MCF 10A (cell line): ENCODE data around the gene PUS1. TPM values are rescaled to one million over a fixed set of nuclear protein-coding genes. Genes with fewer than 3 reads are reported as not detected.

ENCODE experiments used
- BruUV-seq: library from RNA; stranded (reverse); fragments of 400-500 nt; replicated peaks from 2 replicates; lab custom pipeline; 2021; lab: Mats Ljungman, UMichigan
- CTCF ChIA-PET: fragments of 300-600 bp; sonication (Branson Sonifier 250); formaldehyde crosslinking; extraction: SDS; loops from one replicate; lab custom pipeline; 2021; ENCODE audit warnings: antibody characterized with exemption, inconsistent platforms; lab: Yijun Ruan, JAX
- POLR2A ChIA-PET: fragments of 300-600, 350-650 bp; sonication (Branson Sonifier 250); formaldehyde crosslinking; extraction: SDS; loops from one replicate; lab custom pipeline; 2020; ENCODE audit warnings: antibody characterized with exemption, inconsistent platforms; lab: Yijun Ruan, JAX
- DNase-seq: peaks from one replicate; pipeline ENCODE4 v3.0.0-alpha.2; 2018; ENCODE audit not compliant: unreplicated experiment
- H3K27ac Mint-ChIP-seq: one replicate; pipeline ENCODE4 v1.8.0; 2022; ENCODE audit warnings: mild to moderate bottlenecking, low read depth, mixed read lengths; ENCODE audit not compliant: unreplicated experiment
- H3K27me3 Mint-ChIP-seq: one replicate; pipeline ENCODE4 v1.8.0; 2022; ENCODE audit warnings: mixed read lengths; ENCODE audit not compliant: insufficient read depth, unreplicated experiment
- H3K36me3 Mint-ChIP-seq: one replicate; pipeline ENCODE4 v1.8.0; 2022; ENCODE audit warnings: mild to moderate bottlenecking, moderate library complexity, mixed read lengths; ENCODE audit not compliant: insufficient read depth, unreplicated experiment
- H3K4me1 Mint-ChIP-seq: one replicate; pipeline ENCODE4 v1.8.0; 2022; ENCODE audit warnings: mixed read lengths; ENCODE audit not compliant: insufficient read depth, unreplicated experiment
- H3K4me3 Mint-ChIP-seq: one replicate; pipeline ENCODE4 v1.8.0; 2022; ENCODE audit warnings: mild to moderate bottlenecking, moderate library complexity, mixed read lengths; ENCODE audit not compliant: unreplicated experiment
- H3K9me3 Mint-ChIP-seq: one replicate; pipeline ENCODE4 v1.8.0; 2022; ENCODE audit warnings: mixed read lengths; ENCODE audit not compliant: unreplicated experiment
- intact Hi-C: fragments of 100-400 bp; cut with micrococcal nuclease; formaldehyde crosslinking; loops from 2 replicates; pipeline ENCODE4 v1.14.1; 2022
- total RNA-seq: library from RNA; stranded (reverse); gene quantifications from 2 replicates; pipeline ENCODE4 v1.2.3, GENCODE V29; 2022
- TF ChIP-seq, protein P1 (sequence below): fragments of 200-600 bp; IDR thresholded peaks from one replicate; pipeline ENCODE4 v1.8.0; 2022; ENCODE audit warnings: antibody characterized with exemption, mild to moderate bottlenecking; ENCODE audit not compliant: unreplicated experiment

Gene PUS1
- total RNA-seq, 1 experiment from 2014 or later, result 72.3 TPM

GRCh38 chr12:131903270-131904255 lies 25.5 kb upstream of the PUS1 start:
- POLR2A ChIA-PET, result interaction anchor here (0.7 kb wide), 1 partner anchor 51 kb away, joined by 3 read pairs; no protein-coding TSS in a partner anchor
- H3K27me3 Mint-ChIP-seq, result no peaks in the 10 kb centered on the region
- H3K36me3 Mint-ChIP-seq, result peaks cover 19% of the 10 kb centered on the region
- no peak for DNase-seq
- H3K4me1 Mint-ChIP-seq, result peaks cover 19% of the 10 kb centered on the region
- intact Hi-C loops, result no loop called here
- BruUV-seq, result no TSS peak
- no peaks in the 10 kb centered on the region for H3K9me3 Mint-ChIP-seq
- H3K4me3 Mint-ChIP-seq, result no peak overlapping the region
- H3K27ac Mint-ChIP-seq, result no peak overlapping the region
- TF ChIP-seq, protein P1, sequence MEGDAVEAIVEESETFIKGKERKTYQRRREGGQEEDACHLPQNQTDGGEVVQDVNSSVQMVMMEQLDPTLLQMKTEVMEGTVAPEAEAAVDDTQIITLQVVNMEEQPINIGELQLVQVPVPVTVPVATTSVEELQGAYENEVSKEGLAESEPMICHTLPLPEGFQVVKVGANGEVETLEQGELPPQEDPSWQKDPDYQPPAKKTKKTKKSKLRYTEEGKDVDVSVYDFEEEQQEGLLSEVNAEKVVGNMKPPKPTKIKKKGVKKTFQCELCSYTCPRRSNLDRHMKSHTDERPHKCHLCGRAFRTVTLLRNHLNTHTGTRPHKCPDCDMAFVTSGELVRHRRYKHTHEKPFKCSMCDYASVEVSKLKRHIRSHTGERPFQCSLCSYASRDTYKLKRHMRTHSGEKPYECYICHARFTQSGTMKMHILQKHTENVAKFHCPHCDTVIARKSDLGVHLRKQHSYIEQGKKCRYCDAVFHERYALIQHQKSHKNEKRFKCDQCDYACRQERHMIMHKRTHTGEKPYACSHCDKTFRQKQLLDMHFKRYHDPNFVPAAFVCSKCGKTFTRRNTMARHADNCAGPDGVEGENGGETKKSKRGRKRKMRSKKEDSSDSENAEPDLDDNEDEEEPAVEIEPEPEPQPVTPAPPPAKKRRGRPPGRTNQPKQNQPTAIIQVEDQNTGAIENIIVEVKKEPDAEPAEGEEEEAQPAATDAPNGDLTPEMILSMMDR, result no peak
- CTCF ChIA-PET, result interaction anchor here (0.6 to 0.8 kb wide), 2 partner anchors 66 to 67 kb away, joined by 3 read pairs; no protein-coding TSS in a partner anchor

DNA sequence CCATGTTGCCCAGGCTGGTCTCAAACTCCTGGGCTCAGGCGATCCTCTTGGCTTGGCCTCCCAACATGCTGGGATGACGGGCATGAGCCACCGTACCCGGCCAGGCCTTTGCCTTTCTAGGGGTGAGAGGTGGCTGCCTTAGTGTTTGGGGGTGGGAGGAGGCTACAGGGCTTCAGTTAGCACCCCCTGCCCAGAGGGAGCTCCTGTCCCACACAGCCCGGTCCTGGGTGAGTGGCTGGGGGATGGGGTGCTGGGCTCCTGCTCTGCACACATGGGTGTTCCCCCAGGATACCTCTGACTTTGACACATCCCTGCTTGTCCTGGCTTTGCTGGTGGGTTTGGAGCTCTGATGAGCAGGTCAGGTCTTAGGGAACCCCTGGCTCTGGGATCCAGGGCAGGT lies 24.7 kb upstream of the PUS1 start:
- TF ChIP-seq, protein P1, result no peak
- Mint-ChIP-seq H3K27ac (no peak overlapping the region), H3K36me3 (peaks cover 24% of the 10 kb centered on the region), H3K27me3 (no peaks in the 10 kb centered on the region), H3K4me1 (peaks cover 19% of the 10 kb centered on the region), H3K4me3 (no peak overlapping the region), H3K9me3 (no peaks in the 10 kb centered on the region)
- ChIA-PET POLR2A (interaction anchor here (0.7 kb wide), 1 partner anchor 50 kb away, joined by 3 read pairs; no protein-coding TSS in a partner anchor), CTCF (interaction anchor here (0.8 kb wide), 1 partner anchor 68 kb away, joined by 3 read pairs; no protein-coding TSS in a partner anchor)
- no TSS peak for BruUV-seq
- DNase-seq, result no peak
- intact Hi-C loops, result no loop called here

GRCh38 chr12:131905081-131905629 lies 23.9 kb upstream of the PUS1 start:
- H3K27ac Mint-ChIP-seq, result no peak overlapping the region
- H3K27me3 Mint-ChIP-seq, result no peaks in the 10 kb centered on the region
- no peak overlapping the region for H3K4me3 Mint-ChIP-seq
- BruUV-seq, result no TSS peak
- CTCF ChIA-PET, result no interaction called here
- POLR2A ChIA-PET, result no interaction called here
- intact Hi-C loops, result no loop called here
- H3K4me1 Mint-ChIP-seq, result peaks cover 17% of the 10 kb centered on the region
- H3K36me3 Mint-ChIP-seq, result peaks cover 19% of the 10 kb centered on the region
- TF ChIP-seq, protein P1, result no peak
- no peaks in the 10 kb centered on the region for H3K9me3 Mint-ChIP-seq
- DNase-seq, result no peak

DNA sequence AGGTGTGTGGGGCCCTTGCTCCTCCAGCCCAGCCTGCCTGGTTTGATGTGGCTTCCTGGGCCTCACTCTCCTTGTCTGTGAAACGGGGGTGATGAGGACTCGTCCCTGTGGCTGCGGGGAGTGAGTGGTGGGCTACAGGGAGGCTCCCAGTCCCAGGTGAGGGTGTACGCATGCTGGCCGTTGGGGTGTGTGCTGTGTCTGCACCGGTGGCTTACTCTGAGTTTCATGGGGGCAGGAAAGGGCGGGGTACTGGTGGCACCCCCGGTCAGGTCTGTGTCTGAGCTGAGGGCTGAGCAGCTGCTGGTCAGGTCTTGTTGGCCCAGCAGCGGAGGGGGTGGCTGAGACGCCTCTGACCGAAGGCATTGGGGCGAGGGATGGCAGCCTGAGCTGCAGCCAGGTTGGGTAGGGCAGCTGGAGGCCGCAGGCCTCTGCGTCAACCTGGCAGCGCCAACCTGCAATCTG lies 23.4 kb upstream of the PUS1 start:
- POLR2A ChIA-PET, result no interaction called here
- no peaks in the 10 kb centered on the region for H3K9me3 Mint-ChIP-seq
- H3K27ac Mint-ChIP-seq, result no peak overlapping the region
- CTCF ChIA-PET, result no interaction called here
- TF ChIP-seq, protein P1, result no peak
- intact Hi-C loops, result no loop called here
- H3K27me3 Mint-ChIP-seq, result no peaks in the 10 kb centered on the region
- no peak for DNase-seq
- BruUV-seq, result no TSS peak
- peaks cover 16% of the 10 kb centered on the region for H3K36me3 Mint-ChIP-seq
- peaks cover 12% of the 10 kb centered on the region for H3K4me1 Mint-ChIP-seq
- H3K4me3 Mint-ChIP-seq, result no peak overlapping the region
